ENCODE data around the gene OR13G1. TPM values are rescaled to one million over a fixed set of nuclear protein-coding genes. Genes with fewer than 3 reads are reported as not detected.

OR13G1 gene, protein sequence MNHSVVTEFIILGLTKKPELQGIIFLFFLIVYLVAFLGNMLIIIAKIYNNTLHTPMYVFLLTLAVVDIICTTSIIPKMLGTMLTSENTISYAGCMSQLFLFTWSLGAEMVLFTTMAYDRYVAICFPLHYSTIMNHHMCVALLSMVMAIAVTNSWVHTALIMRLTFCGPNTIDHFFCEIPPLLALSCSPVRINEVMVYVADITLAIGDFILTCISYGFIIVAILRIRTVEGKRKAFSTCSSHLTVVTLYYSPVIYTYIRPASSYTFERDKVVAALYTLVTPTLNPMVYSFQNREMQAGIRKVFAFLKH
- not detected in 5 replicates for total RNA-seq (2022; extraction: Qiagen RNA extraction; ENCODE audit: low read depth)

DNA sequence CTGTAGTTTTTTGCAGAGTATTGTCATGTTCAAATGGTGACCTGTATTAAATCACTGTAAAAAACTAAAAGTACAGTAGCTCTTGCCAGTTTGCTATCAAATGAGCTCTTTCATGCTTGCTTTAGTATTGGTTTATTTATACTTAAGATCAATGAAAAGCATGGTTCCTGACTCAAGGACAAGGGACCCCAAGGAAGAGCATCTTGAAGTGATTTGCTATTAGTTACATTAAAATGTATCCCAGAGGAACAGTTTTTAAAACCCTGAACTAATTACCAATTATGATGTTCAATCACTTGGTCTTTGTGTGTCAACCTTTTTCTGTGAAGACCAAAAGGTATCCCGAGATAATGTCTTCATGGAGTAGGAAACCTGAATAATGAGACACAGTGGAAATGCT is at the start of gene OR13G1:
Gene OR13G1 (minus strand): TSS at position 101 of the 400 bp plus-strand sequence. CDS start 6,698 bp downstream, outside the sequence.

DNA sequence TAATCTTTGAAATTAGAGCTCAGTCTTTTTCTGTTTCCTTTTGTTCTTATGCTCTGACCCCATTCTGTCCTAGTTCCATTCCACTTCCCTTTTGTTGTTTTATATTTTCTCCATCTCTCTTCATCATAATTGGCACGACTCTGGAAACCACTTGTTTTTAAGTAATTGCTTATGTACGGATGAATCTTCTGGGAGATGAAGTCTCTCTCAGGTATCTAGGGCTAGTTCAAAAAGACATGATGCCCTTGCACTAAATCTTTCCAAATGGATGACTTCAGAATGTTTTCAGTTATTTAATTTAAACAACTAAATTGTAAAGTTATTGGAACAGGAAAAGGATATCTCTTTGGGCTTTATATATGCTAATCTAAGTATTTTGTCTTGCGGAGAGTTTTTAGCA is 37.0 kb upstream of the OR13G1 start, which contains the start of gene OR6F1:
Gene OR6F1 (minus strand): TSS at position 101 of the 400 bp plus-strand sequence. CDS start 3,891 bp downstream, outside the sequence.

Other genes with a start within 250 kb of the OR13G1 start
- gene OR2B11, start 221.6 kb downstream of the OR13G1 start, total RNA-seq (2022; extraction: Qiagen RNA extraction; ENCODE audit: low read depth), result not detected in 5 replicates
- gene OR2C3, start 143.3 kb downstream of the OR13G1 start, total RNA-seq (2022; extraction: Qiagen RNA extraction; ENCODE audit: low read depth), result not detected in 5 replicates
- gene GCSAML, start 130.6 kb downstream of the OR13G1 start, total RNA-seq (2022; extraction: Qiagen RNA extraction; ENCODE audit: low read depth), result not detected in 5 replicates
- not detected in 5 replicates for gene OR2G2, start 91.4 kb downstream of the OR13G1 start, total RNA-seq (2022; extraction: Qiagen RNA extraction; ENCODE audit: low read depth)
- gene OR2G3, start 74.2 kb downstream of the OR13G1 start, total RNA-seq (2022; extraction: Qiagen RNA extraction; ENCODE audit: low read depth), result not detected in 5 replicates
- not detected in 5 replicates for gene OR6F1, start 36.9 kb upstream of the OR13G1 start, total RNA-seq (2022; extraction: Qiagen RNA extraction; ENCODE audit: low read depth)
- not detected in 5 replicates for gene OR14K1, start 58.9 kb upstream of the OR13G1 start, total RNA-seq (2022; extraction: Qiagen RNA extraction; ENCODE audit: low read depth)
- not detected in 5 replicates for gene OR14A2, start 68.4 kb upstream of the OR13G1 start, total RNA-seq (2022; extraction: Qiagen RNA extraction; ENCODE audit: low read depth)
- not detected in 5 replicates for gene OR1C1, start 80.8 kb upstream of the OR13G1 start, total RNA-seq (2022; extraction: Qiagen RNA extraction; ENCODE audit: low read depth)
- not detected in 5 replicates for gene OR14A16, start 144.4 kb upstream of the OR13G1 start, total RNA-seq (2022; extraction: Qiagen RNA extraction; ENCODE audit: low read depth)
- not detected in 5 replicates for gene OR11L1, start 162.2 kb upstream of the OR13G1 start, total RNA-seq (2022; extraction: Qiagen RNA extraction; ENCODE audit: low read depth)
- gene TRIM58, start 177.4 kb upstream of the OR13G1 start, total RNA-seq (2022; extraction: Qiagen RNA extraction; ENCODE audit: low read depth), result not detected in 5 replicates
- not detected in 5 replicates for gene OR2W3, start 215.8 kb upstream of the OR13G1 start, total RNA-seq (2022; extraction: Qiagen RNA extraction; ENCODE audit: low read depth)
- not detected in 5 replicates for gene OR2T8, start 240.5 kb upstream of the OR13G1 start, total RNA-seq (2022; extraction: Qiagen RNA extraction; ENCODE audit: low read depth)
- gene OR2AJ1, start 245.2 kb upstream of the OR13G1 start, total RNA-seq (2022; extraction: Qiagen RNA extraction; ENCODE audit: low read depth), result not detected in 5 replicates

Measured in A549 treated with CpdA at 1 μM for 4 hours (cell line).